ENCODE results near the gene CDADC1.

The CDADC1 gene

GRCh38 chr13:49295244-49295643 is 47.5 kb downstream of the CDADC1 start:
- DNase-seq (ENCODE audit: low read depth): no peak

GRCh38 chr13:49296659-49297058 is 48.9 kb downstream of the CDADC1 start:
- no peak for DNase-seq (ENCODE audit: low read depth)

GRCh38 chr13:49297338-49297737 is 49.6 kb downstream of the CDADC1 start:
- DNase-seq (ENCODE audit: low read depth): no peak

GRCh38 chr13:49298416-49298815 is 50.7 kb downstream of the CDADC1 start:
- no peak for DNase-seq (ENCODE audit: low read depth)

GRCh38 chr13:49298903-49299605 is 51.3 kb downstream of the CDADC1 start:
- no peak for DNase-seq (ENCODE audit: low read depth)

- no peak for DNase-seq (ENCODE audit: low read depth)
Measured at GRCh38 chr13:49300276-49300675, 52.6 kb downstream of the CDADC1 start.

GRCh38 chr13:49300739-49301589 is 53.2 kb downstream of the CDADC1 start:
- peak; percentile 31 for DNase-seq (ENCODE audit: low read depth)

- no peak for DNase-seq (ENCODE audit: low read depth)
Measured at GRCh38 chr13:49302222-49302621, 54.5 kb downstream of the CDADC1 start.

- no peak for DNase-seq (ENCODE audit: low read depth)
Measured at GRCh38 chr13:49302817-49303216, 55.1 kb downstream of the CDADC1 start.

- DNase-seq (ENCODE audit: low read depth): no peak
Measured at GRCh38 chr13:49303533-49304252, 56.0 kb downstream of the CDADC1 start.

- no peak for DNase-seq (ENCODE audit: low read depth)
Measured at GRCh38 chr13:49304356-49304755, 56.6 kb downstream of the CDADC1 start.

- no peak for DNase-seq (ENCODE audit: low read depth)
Measured at GRCh38 chr13:49304763-49305700, 57.3 kb downstream of the CDADC1 start.

- DNase-seq (ENCODE audit: low read depth): no peak
Measured at GRCh38 chr13:49305792-49306425, 58.2 kb downstream of the CDADC1 start.

GRCh38 chr13:49307365-49307764 is 59.6 kb downstream of the CDADC1 start:
- DNase-seq (ENCODE audit: low read depth): no peak

- DNase-seq (ENCODE audit: low read depth): no peak
Measured at GRCh38 chr13:49308097-49308875, 60.6 kb downstream of the CDADC1 start.

GRCh38 chr13:49308921-49309408 is 61.2 kb downstream of the CDADC1 start:
- no peak for DNase-seq (ENCODE audit: low read depth)

- DNase-seq (ENCODE audit: low read depth): no peak
Measured at GRCh38 chr13:49310251-49310650, 62.5 kb downstream of the CDADC1 start.

GRCh38 chr13:49311816-49312215 is 64.1 kb downstream of the CDADC1 start:
- no peak for DNase-seq (ENCODE audit: low read depth)

- no peak for DNase-seq (ENCODE audit: low read depth)
Measured at GRCh38 chr13:49314344-49314882, 66.7 kb downstream of the CDADC1 start.
